Liver (tissue), 9 donors: ENCODE measurements around the gene SCN2A. TPM values are rescaled to one million over a fixed set of nuclear protein-coding genes. Genes with fewer than 3 reads are reported as not detected.

ENCODE experiments used
- DNase-seq: peaks from one replicate; pipeline ENCODE4 v3.0.0-alpha.2; 2017; ENCODE audit warnings: low spot score
- H3K27ac ChIP-seq, 2 donors: one replicate each; pipeline ENCODE4 v1.7.0; 2013; ENCODE audit warnings: inconsistent platforms in 2 of 2, low read length in 2 of 2, control low read depth in 1 of 2, low read depth in 1 of 2, mild to moderate bottlenecking in 1 of 2
- H3K27me3 ChIP-seq, 4 donors: one replicate each; pipeline versions ENCODE4 v1.6.1 to v1.7.0; 2013; ENCODE audit warnings: low read length in 3 of 4, inconsistent platforms in 1 of 4, mild to moderate bottlenecking in 1 of 4, moderate library complexity in 1 of 4; ENCODE audit not compliant: control insufficient read depth in 4 of 4, insufficient read depth in 4 of 4
- H3K36me3 ChIP-seq, 4 donors: one replicate each; pipeline versions ENCODE4 v1.6.1 to v1.7.0; 2013; ENCODE audit warnings: low read length in 3 of 4, mild to moderate bottlenecking in 3 of 4, low read depth in 1 of 4, moderate library complexity in 1 of 4; ENCODE audit not compliant: control insufficient read depth in 4 of 4, insufficient read depth in 3 of 4
- H3K4me1 ChIP-seq, 4 donors: one replicate each; pipeline versions ENCODE4 v1.6.1 to v1.7.0; 2013; ENCODE audit warnings: low read length in 3 of 4, mild to moderate bottlenecking in 3 of 4, moderate library complexity in 1 of 4; ENCODE audit not compliant: control insufficient read depth in 4 of 4, insufficient read depth in 4 of 4
- H3K4me3 ChIP-seq, 3 donors: one replicate each; pipeline versions ENCODE4 v1.6.1 to v1.7.0; 2013; ENCODE audit warnings: low read length in 3 of 3, control low read depth in 1 of 3, low read depth in 1 of 3, mild to moderate bottlenecking in 1 of 3
- H3K9ac ChIP-seq, 2 donors: one replicate each; pipeline ENCODE4 v1.7.0; 2013; ENCODE audit warnings: low read length in 2 of 2, mild to moderate bottlenecking in 2 of 2, moderate library complexity in 2 of 2, control low read depth in 1 of 2, low read depth in 1 of 2
- H3K9me3 ChIP-seq, 4 donors: one replicate each; pipeline versions ENCODE4 v1.6.1 to v1.7.0; 2013; ENCODE audit warnings: low read length in 3 of 4; ENCODE audit not compliant: control insufficient read depth in 4 of 4
- CTCF ChIP-seq: fragments of 150-350 bp; IDR thresholded peaks from 2 replicates; pipeline ENCODE4 v1.5.1; 2017; ENCODE audit warnings: improper control_type of control experiment, low read depth, low read length; ENCODE audit not compliant: missing input control
- EGR1 ChIP-seq, 2 donors: IDR thresholded peaks; 2 replicates each; pipeline ENCODE4 v1.6.1; 2016 to 2018; ENCODE audit warnings: antibody characterized with exemption in 2 of 2, low read depth in 2 of 2
- FOXA1 ChIP-seq: IDR thresholded peaks from 2 replicates; pipeline ENCODE4 v1.6.1; 2016; ENCODE audit warnings: antibody characterized with exemption
- FOXA2 ChIP-seq: IDR thresholded peaks from 2 replicates; pipeline ENCODE4 v1.6.1; 2016; ENCODE audit warnings: antibody characterized with exemption
- GABPA ChIP-seq, 2 donors: IDR thresholded peaks in 1 of 2; conservative IDR thresholded peaks in 1 of 2; 2 replicates each; pipeline ENCODE4 v1.6.1; 2016; ENCODE audit warnings: antibody characterized with exemption in 2 of 2, mild to moderate bottlenecking in 1 of 2, moderate library complexity in 1 of 2
- HNF4A ChIP-seq, 2 donors: conservative IDR thresholded peaks; 2 replicates each; pipeline ENCODE4 v1.6.1; 2016; ENCODE audit warnings: antibody characterized with exemption in 2 of 2, mild to moderate bottlenecking in 2 of 2
- HNF4G ChIP-seq: IDR thresholded peaks from 2 replicates; pipeline ENCODE4 v1.6.1; 2016; ENCODE audit warnings: antibody characterized with exemption
- JUND ChIP-seq, 2 donors: IDR thresholded peaks; 2 replicates each; pipeline ENCODE4 v1.6.1; 2016; ENCODE audit warnings: antibody characterized with exemption in 2 of 2
- MAX ChIP-seq: IDR thresholded peaks from 2 replicates; pipeline ENCODE4 v1.6.1; 2016; ENCODE audit warnings: antibody characterized with exemption
- NR2F2 ChIP-seq: IDR thresholded peaks from 2 replicates; pipeline ENCODE4 v1.6.1; 2016; ENCODE audit warnings: antibody characterized with exemption
- RXRA ChIP-seq, 2 donors: IDR thresholded peaks; 2 replicates each; pipeline ENCODE4 v1.6.1; 2017 to 2018; ENCODE audit warnings: antibody characterized with exemption in 2 of 2, mild to moderate bottlenecking in 1 of 2
- SP1 ChIP-seq: IDR thresholded peaks from 2 replicates; pipeline ENCODE4 v1.6.1; 2018; ENCODE audit warnings: antibody characterized with exemption, mild to moderate bottlenecking
- TAF1 ChIP-seq: conservative IDR thresholded peaks from 2 replicates; pipeline ENCODE4 v1.6.1; 2016; ENCODE audit warnings: antibody characterized with exemption, mild to moderate bottlenecking
- YY1 ChIP-seq: IDR thresholded peaks from 2 replicates; pipeline ENCODE4 v1.6.1; 2016; ENCODE audit warnings: antibody characterized with exemption, mild to moderate bottlenecking
- ZBTB33 ChIP-seq: IDR thresholded peaks from 2 replicates; pipeline ENCODE4 v1.6.1; 2016; ENCODE audit warnings: antibody characterized with exemption
- WGBS: extraction: QIAGEN DNeasy Blood & Tissue Kit; methylation state at CpG from one replicate; pipeline ENCODE4 v1.1.7; 2013; 5-methylcytosine and 5-hydroxymethylcytosine counted together
- polyA plus RNA-seq, 2 donors: library from polyadenylated mRNA; stranded (reverse) in 1 of 2; unstranded in 1 of 2; fragments of 200-250 nt in 1 of 2; fragments of >200 nt in 1 of 2; fragmentation: Nextera tagmentation in 1 of 2; extraction: Ambion mirVana in 1 of 2; gene quantifications; one replicate each; pipeline versions ENCODE4 v1.2.1 to v1.2.3, GENCODE V29; 2013 to 2015
- total RNA-seq, 2 donors: library from RNA; depleted of rRNA; stranded (reverse); fragments of >200 nt; gene quantifications; one replicate each; pipeline ENCODE4 v1.2.3, GENCODE V29; 2014
- donor health status: healthy.
- donor health status: healthy.
- donor health status: healthy.
- donor health status: healthy.
- donor health status: healthy.

Gene SCN2A
- total and polyA plus RNA-seq, 4 donors, result 0.01 to 0.33 (median 0.05) TPM

- H3K9ac ChIP-seq, result no peak overlapping the region
- no peaks in the 10 kb centered on the region for H3K36me3 ChIP-seq
- WGBS, result 86% methylated on average over 2 of the region's 2 CpGs
- H3K9me3 ChIP-seq, result no peaks in the 10 kb centered on the region
- H3K27me3 ChIP-seq, result no peaks in the 10 kb centered on the region
- no peak for DNase-seq
- H3K4me3 ChIP-seq, result no peak overlapping the region
- H3K27ac ChIP-seq, result no peak overlapping the region
- H3K4me1 ChIP-seq, result no peaks in the 10 kb centered on the region
- TF ChIP-seq EGR1 (IDR thresholded peaks at IDR 0.05; ENCODE audit: low read depth in 2 of 2) (no peak), MAX (no peak), HNF4G (no peak), FOXA2 (no peak), FOXA1 (no peak), HNF4A (conservative IDR thresholded peaks at IDR 0.05) (no peak), TAF1 (no peak), YY1 (no peak)
Observed at GRCh38 chr2:165275932-165276331, 36.7 kb downstream of the SCN2A start.

- no peak for TF ChIP-seq ZBTB33
- no peak for TF ChIP-seq EGR1 (IDR thresholded peaks at IDR 0.05; ENCODE audit: low read depth in 2 of 2)
- no peaks in the 10 kb centered on the region for H3K9me3 ChIP-seq
- no peaks in the 10 kb centered on the region for H3K4me1 ChIP-seq
- no peak for DNase-seq
- no peak overlapping the region for H3K27ac ChIP-seq
- H3K9ac ChIP-seq, result no peak overlapping the region
- no peaks in the 10 kb centered on the region for H3K36me3 ChIP-seq
- H3K4me3 ChIP-seq, result no peak overlapping the region
- no peaks in the 10 kb centered on the region for H3K27me3 ChIP-seq
Observed at GRCh38 chr2:165277295-165277694, 38.1 kb downstream of the SCN2A start.

- no peaks in the 10 kb centered on the region for H3K4me1 ChIP-seq
- 71% methylated on average over 5 of the region's 5 CpGs for WGBS
- no peaks in the 10 kb centered on the region for H3K36me3 ChIP-seq
- DNase-seq, result no peak
- no peak overlapping the region for H3K4me3 ChIP-seq
- no peak overlapping the region for H3K27ac ChIP-seq
- H3K9me3 ChIP-seq, result no peaks in the 10 kb centered on the region
- no peak overlapping the region for H3K9ac ChIP-seq
- TF ChIP-seq FOXA1, result no peak
- no peak for TF ChIP-seq TAF1
- TF ChIP-seq EGR1 (IDR thresholded peaks at IDR 0.05; ENCODE audit: low read depth in 2 of 2), result no peak
- no peak for TF ChIP-seq NR2F2
- no peak for TF ChIP-seq RXRA (IDR thresholded peaks at IDR 0.05)
- TF ChIP-seq CTCF, result no peak
- no peak for TF ChIP-seq YY1
- TF ChIP-seq HNF4G, result no peak
- TF ChIP-seq FOXA2, result no peak
- TF ChIP-seq HNF4A (conservative IDR thresholded peaks at IDR 0.05), result no peak
- no peak for TF ChIP-seq SP1
- TF ChIP-seq ZBTB33, result no peak
- TF ChIP-seq JUND (IDR thresholded peaks at IDR 0.05), result no peak
- TF ChIP-seq MAX, result no peak
- no peak for TF ChIP-seq GABPA (IDR thresholded peaks at IDR 0.05 in 1 of 2, conservative IDR thresholded peaks at IDR 0.05 in 1 of 2)
- no peaks in the 10 kb centered on the region for H3K27me3 ChIP-seq
Observed at GRCh38 chr2:165277860-165278656, 38.8 kb downstream of the SCN2A start.
